ENCODE measurements around the gene ZNF831.
A peak's percentile ranks its signal among the peaks of the same experiment; 100 is the strongest.

ZNF831 gene

GRCh38 chr20:59177266-59178250 is 13.9 kb downstream of the ZNF831 start:
- no peak for TF ChIP-seq CTCF (IDR thresholded peaks at IDR 0.05; ENCODE audit: insufficient read depth, low read depth, low read length, missing control alignments)
- no peak overlapping the region for H3K4me3 ChIP-seq (ENCODE audit: low read depth, low read length)
- peak; percentile 13 for DNase-seq (ENCODE audit: low read depth)

- TF ChIP-seq CTCF (IDR thresholded peaks at IDR 0.05; ENCODE audit: insufficient read depth, low read depth, low read length, missing control alignments): no peak
- DNase-seq (ENCODE audit: low read depth): no peak
- H3K4me3 ChIP-seq (ENCODE audit: low read depth, low read length): no peak overlapping the region
Measured at GRCh38 chr20:59178983-59179595, 15.5 kb downstream of the ZNF831 start.

GRCh38 chr20:59179988-59180387 is 16.4 kb downstream of the ZNF831 start:
- no peak overlapping the region for H3K4me3 ChIP-seq (ENCODE audit: low read depth, low read length)
- DNase-seq (ENCODE audit: low read depth): no peak
- no peak for TF ChIP-seq CTCF (IDR thresholded peaks at IDR 0.05; ENCODE audit: insufficient read depth, low read depth, low read length, missing control alignments)

- DNase-seq (ENCODE audit: low read depth): no peak
- H3K4me3 ChIP-seq (ENCODE audit: low read depth, low read length): no peak overlapping the region
- no peak for TF ChIP-seq CTCF (IDR thresholded peaks at IDR 0.05; ENCODE audit: insufficient read depth, low read depth, low read length, missing control alignments)
Measured at GRCh38 chr20:59181936-59182335, 18.3 kb downstream of the ZNF831 start.

GRCh38 chr20:59182401-59183044 is 18.9 kb downstream of the ZNF831 start:
- TF ChIP-seq CTCF (IDR thresholded peaks at IDR 0.05; ENCODE audit: insufficient read depth, low read depth, low read length, missing control alignments): no peak
- H3K4me3 ChIP-seq (ENCODE audit: low read depth, low read length): no peak overlapping the region
- DNase-seq (ENCODE audit: low read depth): no peak

- TF ChIP-seq CTCF (IDR thresholded peaks at IDR 0.05; ENCODE audit: insufficient read depth, low read depth, low read length, missing control alignments): no peak
- no peak overlapping the region for H3K4me3 ChIP-seq (ENCODE audit: low read depth, low read length)
- DNase-seq (ENCODE audit: low read depth): no peak
Measured at GRCh38 chr20:59183751-59184150, 20.1 kb downstream of the ZNF831 start.

All from GM12865 (cell line).